Smooth muscle cell (in vitro differentiated cells): Measurements from ENCODE around the gene SLC16A13. TPM values are rescaled to one million over a fixed set of nuclear protein-coding genes. Genes with fewer than 3 reads are reported as not detected.
"Not testable (repeated sequence)": the region's sequence is repeated elsewhere in the genome, so short reads cannot be mapped to it uniquely, and the experiment has no call there.

Experiments used
- DNase-seq: peaks from one replicate; lab custom pipeline; 2025; ENCODE audit not compliant: unreplicated experiment; lab: John Stamatoyannopoulos, UW
- H2AFZ ChIP-seq: fragments of 200-600 bp; sonication (generic); 2 replicates; pipeline ENCODE4 v1.6.0; 2016; ENCODE audit warnings: antibody characterized with exemption, low read depth, mild to moderate bottlenecking
- H3F3A ChIP-seq: fragments of 200-600 bp; sonication (generic); 2 replicates; pipeline ENCODE4 v1.6.0; 2017; ENCODE audit warnings: antibody characterized with exemption, low read depth
- H3K27ac ChIP-seq: fragments of 200-600 bp; sonication (generic); 2 replicates; pipeline ENCODE4 v1.5.1; 2016; ENCODE audit warnings: low read depth, mild to moderate bottlenecking
- H3K27me3 ChIP-seq: fragments of 200-600 bp; sonication (generic); 2 replicates; pipeline ENCODE4 v1.6.1; 2016; ENCODE audit warnings: low read depth, mild to moderate bottlenecking
- H3K36me3 ChIP-seq: fragments of 200-600 bp; sonication (generic); 2 replicates; pipeline ENCODE4 v1.5.1; 2016; ENCODE audit warnings: low read depth
- H3K4me1 ChIP-seq: fragments of 200-600 bp; sonication (generic); 2 replicates; pipeline ENCODE4 v1.5.1; 2016; ENCODE audit warnings: low read depth
- H3K4me2 ChIP-seq: fragments of 200-600 bp; sonication (generic); 2 replicates; pipeline ENCODE4 v1.6.0; 2016; ENCODE audit warnings: mild to moderate bottlenecking
- H3K4me3 ChIP-seq: fragments of 200-600 bp; sonication (generic); 2 replicates; pipeline ENCODE4 v1.5.1; 2016; ENCODE audit warnings: mild to moderate bottlenecking
- H3K79me2 ChIP-seq: fragments of 200-600 bp; sonication (generic); 2 replicates; pipeline ENCODE4 v1.6.0; 2016; ENCODE audit warnings: low read depth, mild to moderate bottlenecking
- H3K9ac ChIP-seq: fragments of 200-600 bp; sonication (generic); 2 replicates; pipeline ENCODE4 v1.6.0; 2016; ENCODE audit warnings: low read depth
- H3K9me3 ChIP-seq: fragments of 200-600 bp; sonication (generic); replicated peaks from 2 replicates; pipeline ENCODE4 v1.5.1; 2016; ENCODE audit warnings: low read depth
- H4K20me1 ChIP-seq: fragments of 200-600 bp; sonication (generic); 2 replicates; pipeline ENCODE4 v1.6.0; 2016; ENCODE audit warnings: low read depth
- WGBS: methylation state at CpG from one replicate; pipeline ENCODE4 v1.1.7; 2016; ENCODE audit warnings: low lambda C conversion rate; 5-methylcytosine and 5-hydroxymethylcytosine counted together
- polyA plus RNA-seq: library from polyadenylated mRNA; unstranded; fragments of >200 nt; fragmentation: Nextera tagmentation; extraction: Ambion mirVana; gene quantifications from 2 replicates; pipeline ENCODE4 v1.2.1, GENCODE V29; 2016
- total RNA-seq: library from RNA; depleted of rRNA; stranded (reverse); fragments of >200 nt; gene quantifications from 2 replicates; pipeline ENCODE4 v1.2.3, GENCODE V29; 2014
- TF ChIP-seq, protein P1 (sequence below): fragments of 200-600 bp; sonication (generic); IDR thresholded peaks from 2 replicates; pipeline ENCODE4 v1.5.1; 2017; ENCODE audit warnings: borderline replicate concordance, mild to moderate bottlenecking, antibody characterized with exemption; ENCODE audit not compliant: insufficient read depth, poor library complexity, severe bottlenecking

SLC16A13 gene, protein sequence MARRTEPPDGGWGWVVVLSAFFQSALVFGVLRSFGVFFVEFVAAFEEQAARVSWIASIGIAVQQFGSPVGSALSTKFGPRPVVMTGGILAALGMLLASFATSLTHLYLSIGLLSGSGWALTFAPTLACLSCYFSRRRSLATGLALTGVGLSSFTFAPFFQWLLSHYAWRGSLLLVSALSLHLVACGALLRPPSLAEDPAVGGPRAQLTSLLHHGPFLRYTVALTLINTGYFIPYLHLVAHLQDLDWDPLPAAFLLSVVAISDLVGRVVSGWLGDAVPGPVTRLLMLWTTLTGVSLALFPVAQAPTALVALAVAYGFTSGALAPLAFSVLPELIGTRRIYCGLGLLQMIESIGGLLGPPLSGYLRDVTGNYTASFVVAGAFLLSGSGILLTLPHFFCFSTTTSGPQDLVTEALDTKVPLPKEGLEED
- 2.0 and 2.7 TPM in 2 replicates for total RNA-seq
- polyA plus RNA-seq, result 3.5 TPM in 2 replicates

- Histone ChIP-seq H3K36me3 (no peaks in the 10 kb centered on the region), H3K9me3 (no peaks in the 10 kb centered on the region), H4K20me1 (no peaks in the 10 kb centered on the region), H2AFZ (peak within 1 kb of the TSS; percentile 74), H3K4me2 (peak within 1 kb of the TSS; percentile 94), H3F3A (peaks cover 4% of the 10 kb centered on the region), H3K79me2 (no peaks in the 10 kb centered on the region), H3K4me3 (peak within 1 kb of the TSS; percentile 68), H3K27ac (peak within 1 kb of the TSS; percentile 43), H3K27me3 (no peaks in the 10 kb centered on the region), H3K4me1 (peaks cover 4% of the 10 kb centered on the region), H3K9ac (peak within 1 kb of the TSS; percentile 19)
- peak; percentile 74 for DNase-seq
- 3% methylated on average over 50 of the region's 52 CpGs for WGBS
- TF ChIP-seq, protein P1, sequence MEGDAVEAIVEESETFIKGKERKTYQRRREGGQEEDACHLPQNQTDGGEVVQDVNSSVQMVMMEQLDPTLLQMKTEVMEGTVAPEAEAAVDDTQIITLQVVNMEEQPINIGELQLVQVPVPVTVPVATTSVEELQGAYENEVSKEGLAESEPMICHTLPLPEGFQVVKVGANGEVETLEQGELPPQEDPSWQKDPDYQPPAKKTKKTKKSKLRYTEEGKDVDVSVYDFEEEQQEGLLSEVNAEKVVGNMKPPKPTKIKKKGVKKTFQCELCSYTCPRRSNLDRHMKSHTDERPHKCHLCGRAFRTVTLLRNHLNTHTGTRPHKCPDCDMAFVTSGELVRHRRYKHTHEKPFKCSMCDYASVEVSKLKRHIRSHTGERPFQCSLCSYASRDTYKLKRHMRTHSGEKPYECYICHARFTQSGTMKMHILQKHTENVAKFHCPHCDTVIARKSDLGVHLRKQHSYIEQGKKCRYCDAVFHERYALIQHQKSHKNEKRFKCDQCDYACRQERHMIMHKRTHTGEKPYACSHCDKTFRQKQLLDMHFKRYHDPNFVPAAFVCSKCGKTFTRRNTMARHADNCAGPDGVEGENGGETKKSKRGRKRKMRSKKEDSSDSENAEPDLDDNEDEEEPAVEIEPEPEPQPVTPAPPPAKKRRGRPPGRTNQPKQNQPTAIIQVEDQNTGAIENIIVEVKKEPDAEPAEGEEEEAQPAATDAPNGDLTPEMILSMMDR, result no peak
These were observed at the start of gene SLC16A13 for GRCh38 chr17:7035591-7036368. Gene SLC16A13, plus strand, starts transcription at chr17:7036015. Its CDS starts 368 bp downstream, at chr17:7036383.

GRCh38 chr17:6986676-6987075 lies 49.1 kb upstream of the SLC16A13 start:
- no peak for DNase-seq
- Histone ChIP-seq H3K9ac (no peak overlapping the region), H2AFZ (no peak overlapping the region), H3K27me3 (no peaks in the 10 kb centered on the region), H3K9me3 (no peaks in the 10 kb centered on the region), H3K4me2 (no peak overlapping the region), H3K36me3 (no peaks in the 10 kb centered on the region), H3K79me2 (no peaks in the 10 kb centered on the region), H4K20me1 (no peaks in the 10 kb centered on the region), H3K27ac (no peak overlapping the region), H3K4me1 (no peaks in the 10 kb centered on the region), H3F3A (no peaks in the 10 kb centered on the region), H3K4me3 (no peak overlapping the region)
- TF ChIP-seq, protein P1, result no peak
- WGBS, result 91% methylated on average over 3 of the region's 3 CpGs

- Histone ChIP-seq H2AFZ (no peak overlapping the region), H3K9me3 (no peaks in the 10 kb centered on the region), H3K4me3 (no peak overlapping the region), H4K20me1 (no peaks in the 10 kb centered on the region), H3K27me3 (no peaks in the 10 kb centered on the region), H3F3A (peaks cover 4% of the 10 kb centered on the region), H3K79me2 (no peaks in the 10 kb centered on the region), H3K9ac (no peak overlapping the region), H3K36me3 (no peaks in the 10 kb centered on the region), H3K27ac (no peak overlapping the region), H3K4me1 (no peaks in the 10 kb centered on the region), H3K4me2 (no peak overlapping the region)
- TF ChIP-seq, protein P1, result no peak
- 90% methylated on average over 2 of the region's 2 CpGs for WGBS
- DNase-seq, result no peak
These were observed 46.0 kb upstream of the SLC16A13 start for GRCh38 chr17:6989779-6990178.

DNA sequence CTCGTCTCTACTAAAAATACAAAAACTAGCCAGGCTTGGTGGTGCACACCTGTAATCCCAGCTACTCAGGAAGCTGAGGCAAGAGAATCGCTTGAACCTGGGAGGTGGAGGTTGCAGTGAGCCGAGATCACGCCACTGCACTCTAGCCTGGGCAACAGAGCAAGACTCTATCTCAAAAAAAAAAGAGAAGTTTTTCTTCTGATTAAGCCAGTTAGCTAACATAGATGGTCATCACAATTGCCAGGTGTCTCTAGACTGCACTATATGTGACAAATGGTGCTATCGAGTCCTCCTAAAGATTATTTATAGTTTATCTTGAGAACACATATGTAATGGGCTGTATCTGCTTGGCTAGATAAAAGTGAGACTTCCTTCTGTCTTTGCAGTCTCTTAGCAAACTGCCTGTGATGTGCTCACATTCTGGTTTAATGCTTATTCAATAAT lies 42.2 kb upstream of the SLC16A13 start:
- not testable (repeated sequence) for DNase-seq, H3K9me3 ChIP-seq
- 90% methylated on average over 5 of the region's 5 CpGs for WGBS

More for the DNA sequence above, 42.2 kb upstream of the SLC16A13 start:
- H3K36me3 ChIP-seq, H3K4me3 ChIP-seq, H2AFZ ChIP-seq, H3K9ac ChIP-seq, H3K27ac ChIP-seq, H3K4me2 ChIP-seq, H3K79me2 ChIP-seq, H3F3A ChIP-seq, H4K20me1 ChIP-seq, H3K27me3 ChIP-seq, H3K4me1 ChIP-seq: not testable (repeated sequence)
